ENCODE results near the gene ENGASE. TPM values are rescaled to one million over a fixed set of nuclear protein-coding genes. Genes with fewer than 3 reads are reported as not detected.

ENGASE gene
- total and polyA plus RNA-seq, 2 donors (not counting 1 experiment from before 2014, with no cell fraction given) = 92.1 to 122 TPM

GRCh38 chr17:79116575-79117368 is 42.1 kb downstream of the ENGASE start:
- no peak overlapping the region for H3K27ac Mint-ChIP-seq
- no peak overlapping the region for H3K4me3 Mint-ChIP-seq
- Histone ChIP-seq H3K4me1 (ENCODE audit: control insufficient read depth in 2 of 2, insufficient read depth in 2 of 2, low read length in 2 of 2) (no peaks in the 10 kb centered on the region), H3K79me2 (ENCODE audit: control insufficient read depth, insufficient read depth, low read length) (no peaks in the 10 kb centered on the region), H2AFZ (ENCODE audit: insufficient read depth, low read depth, low read length, poor library complexity, severe bottlenecking) (no peak overlapping the region), H3K9ac (ENCODE audit: low read length) (no peak overlapping the region), H3K36me3 (replicated peaks in 1 of 2; ENCODE audit: control extremely low read depth in 1 of 2, control insufficient read depth in 1 of 2, extremely low read depth in 1 of 2, insufficient read depth in 2 of 2, low read length in 1 of 2) (no peaks in the 10 kb centered on the region), H3K4me3 (ENCODE audit: control extremely low read depth in 1 of 5, extremely low read depth in 1 of 5, insufficient read depth in 1 of 5, low read depth in 2 of 5, low read length in 4 of 5) (no peak overlapping the region), H4K20me1 (ENCODE audit: control insufficient read depth, insufficient read depth, low read length, poor library complexity, severe bottlenecking) (no peaks in the 10 kb centered on the region), H3K4me2 (replicated peaks; ENCODE audit: low read depth, low read length, poor library complexity, severe bottlenecking) (no peak overlapping the region), H3K27me3 (replicated peaks in 1 of 4; ENCODE audit: control extremely low read depth in 1 of 4, control insufficient read depth in 3 of 4, insufficient read depth in 4 of 4, low read length in 3 of 4) (no peaks in the 10 kb centered on the region), H3K9me3 (ENCODE audit: control extremely low read depth in 1 of 3, control insufficient read depth in 2 of 3, insufficient read depth in 1 of 3, low read length in 2 of 3) (no peaks in the 10 kb centered on the region), H3K27ac (ENCODE audit: low read length in 2 of 2) (no peak overlapping the region)
- 91% methylated on average over 14 of the region's 19 CpGs for WGBS (ENCODE audit: insufficient coverage)
- peaks cover 5% of the 10 kb centered on the region for H3K27me3 Mint-ChIP-seq
- POLR2A ChIA-PET = no interaction called here
- intact Hi-C loops (cut with micrococcal nuclease) = no loop called here
- DNase-seq (no peak), ATAC-seq (ENCODE audit: low read depth) (no peak)
- CTCF ChIA-PET = no interaction called here
- TF ChIP-seq EZH2 (IDR thresholded peaks at IDR 0.05; ENCODE audit: borderline replicate concordance, insufficient read depth, low read depth, low read length, poor library complexity, severe bottlenecking) = no peak
- TF ChIP-seq CTCF (IDR thresholded peaks at IDR 0.05) = no peak
- H3K9me3 Mint-ChIP-seq (ENCODE audit: insufficient read depth) = no peaks in the 10 kb centered on the region
- H3K4me1 Mint-ChIP-seq = no peaks in the 10 kb centered on the region

- WGBS (ENCODE audit: insufficient coverage) = 88% methylated on average over 21 of the region's 21 CpGs
- POLR2A ChIA-PET = no interaction called here
- no peaks in the 10 kb centered on the region for H3K4me1 ChIP-seq (ENCODE audit: control insufficient read depth in 2 of 2, insufficient read depth in 2 of 2, low read length in 2 of 2)
- no peaks in the 10 kb centered on the region for H3K4me1 Mint-ChIP-seq
- intact Hi-C loops (cut with micrococcal nuclease) = no loop called here
- no peaks in the 10 kb centered on the region for H4K20me1 ChIP-seq (ENCODE audit: control insufficient read depth, insufficient read depth, low read length, poor library complexity, severe bottlenecking)
- H3K79me2 ChIP-seq (ENCODE audit: control insufficient read depth, insufficient read depth, low read length) = no peaks in the 10 kb centered on the region
- DNase-seq = no peak
- H3K9ac ChIP-seq (ENCODE audit: low read length) = no peak overlapping the region
- no peak overlapping the region for H3K27ac Mint-ChIP-seq
- no peaks in the 10 kb centered on the region for H3K9me3 ChIP-seq (ENCODE audit: control extremely low read depth in 1 of 3, control insufficient read depth in 2 of 3, insufficient read depth in 1 of 3, low read length in 2 of 3)
- H3K4me3 Mint-ChIP-seq = no peak overlapping the region
- H3K27me3 Mint-ChIP-seq = peaks cover 5% of the 10 kb centered on the region
- no peak overlapping the region for H3K4me2 ChIP-seq (replicated peaks; ENCODE audit: low read depth, low read length, poor library complexity, severe bottlenecking)
- no peak overlapping the region for H3K4me3 ChIP-seq (ENCODE audit: control extremely low read depth in 1 of 5, extremely low read depth in 1 of 5, insufficient read depth in 1 of 5, low read depth in 2 of 5, low read length in 4 of 5)
- no peak for TF ChIP-seq EZH2 (IDR thresholded peaks at IDR 0.05; ENCODE audit: borderline replicate concordance, insufficient read depth, low read depth, low read length, poor library complexity, severe bottlenecking)
- TF ChIP-seq CTCF (IDR thresholded peaks at IDR 0.05) = no peak
- no peaks in the 10 kb centered on the region for H3K27me3 ChIP-seq (replicated peaks in 1 of 4; ENCODE audit: control extremely low read depth in 1 of 4, control insufficient read depth in 3 of 4, insufficient read depth in 4 of 4, low read length in 3 of 4)
- no peaks in the 10 kb centered on the region for H3K9me3 Mint-ChIP-seq (ENCODE audit: insufficient read depth)
- H2AFZ ChIP-seq (ENCODE audit: insufficient read depth, low read depth, low read length, poor library complexity, severe bottlenecking) = no peak overlapping the region
- no peaks in the 10 kb centered on the region for H3K36me3 ChIP-seq (replicated peaks in 1 of 2; ENCODE audit: control extremely low read depth in 1 of 2, control insufficient read depth in 1 of 2, extremely low read depth in 1 of 2, insufficient read depth in 2 of 2, low read length in 1 of 2)
- ATAC-seq (ENCODE audit: low read depth) = no peak
- CTCF ChIA-PET = no interaction called here
- no peak overlapping the region for H3K27ac ChIP-seq (ENCODE audit: low read length in 2 of 2)
Observed at GRCh38 chr17:79117905-79118487, 43.4 kb downstream of the ENGASE start.
